Pancreas (tissue), 10 donors: ENCODE measurements around the gene LDLRAD4. TPM values are rescaled to one million over a fixed set of nuclear protein-coding genes. Genes with fewer than 3 reads are reported as not detected.

ENCODE experiments used
- ATAC-seq, 4 donors: fragments of 200-7000 bp; cut with Tn5 transposase; one replicate each; pipeline versions ENCODE4 v1.8.0 to v1.9.1; 2020; ENCODE audit warnings: mild to moderate bottlenecking in 4 of 4, moderate library complexity in 4 of 4
- DNase-seq, 6 donors: peaks; one replicate each; pipeline ENCODE4 v3.0.0-alpha.2; 2020
- FAIRE-seq: peaks from 2 replicates; lab custom pipeline; 2012; peaks lifted over from hg19 to GRCh38; lab: Jason Lieb, UNC
- H3K27ac ChIP-seq, 4 donors: fragments of 200-600 bp; sonication (generic); 1 replicate in 3 of 4; 2 replicates in 1 of 4; pipeline versions ENCODE4 v1.5.0 to v1.8.0; 2020
- H3K27me3 ChIP-seq, 4 donors: fragments of 200-600 bp; one replicate each; pipeline ENCODE4 v1.8.0; 2021
- H3K36me3 ChIP-seq, 3 donors: fragments of 200-600 bp; sonication (generic) in 1 of 3; one replicate each; pipeline versions ENCODE4 v1.5.0 to v1.8.0; 2020 to 2021
- H3K4me1 ChIP-seq, 3 donors: fragments of 200-600 bp; one replicate each; pipeline ENCODE4 v1.8.0; 2021
- H3K4me3 ChIP-seq, 4 donors: fragments of 200-600 bp; sonication (generic) in 2 of 4; one replicate each; pipeline versions ENCODE4 v1.5.0 to v1.8.0; 2020 to 2021
- H3K9me3 ChIP-seq, 4 donors: fragments of 200-600 bp; one replicate each; pipeline ENCODE4 v1.8.0; 2021
- CTCF ChIP-seq, 4 donors: fragments of 200-600 bp; sonication (generic) in 3 of 4; IDR thresholded peaks; one replicate each; pipeline versions ENCODE4 v1.5.0 to v1.8.0; 2021; ENCODE audit warnings: antibody characterized with exemption in 4 of 4
- WGBS, 2 donors: extraction: QIAGEN DNeasy Blood & Tissue Kit; methylation state at CpG; one replicate each; pipeline ENCODE4 v1.1.7; 2013; 5-methylcytosine and 5-hydroxymethylcytosine counted together
- intact Hi-C, 3 donors: fragments of 100-400 bp; cut with DNase I; formaldehyde crosslinking; loops; one replicate each; pipeline versions ENCODE4 v1.11.1 to v1.14.2; 2022
- polyA plus RNA-seq, 2 donors: library from polyadenylated mRNA; stranded (reverse); fragments of 200-250 nt; gene quantifications; one replicate each; pipeline ENCODE4 v1.2.3, GENCODE V29; 2013
- total RNA-seq, 6 donors: library from RNA; stranded (reverse); fragmentation: NEBNext Ultra II Directional in 4 of 6; extraction: Animal tissue kit (Norgen Biotek cat#: 25700) in 4 of 6; gene quantifications; one replicate each; pipeline versions ENCODE4 v1.2.1 to v1.2.4, GENCODE V29; 2021 to 2023
- donor health status: healthy with polysubstance abuse.
- donor health status: DM: no; HTN: no; CAD: no; lungs with moderate emphysema.
- donor health status: DM: no; HTN: no; CAD: no.
- donor health status: control.
- donor health status: control.
- donor health status: Bipolar disorder and iron deficiency.
- donor health status: DM: yes; HTN: yes; CAD: no.
- donor health status: DM: no; HTN: no; CAD: no.
- donor health status: DM: no; HTN: no; CAD: no.
- donor health status: DM: yes; HTN: yes; CAD: no.

The LDLRAD4 gene
- total and polyA plus RNA-seq, 8 donors = 2.5 to 21.8 (median 5.7) TPM

- 56% methylated on average over 10 of the region's 10 CpGs for WGBS, 2 donors
- no peak for DNase-seq
- Histone ChIP-seq H3K36me3 (no peaks in the 10 kb centered on the region), H3K9me3 (no peaks in the 10 kb centered on the region), H3K4me3 (no peak overlapping the region), H3K4me1 (no peaks in the 10 kb centered on the region), H3K27ac (no peak overlapping the region), H3K27me3 (no peaks in the 10 kb centered on the region)
- intact Hi-C loops = no loop called here
- TF ChIP-seq CTCF (IDR thresholded peaks at IDR 0.05) = no peak
- FAIRE-seq = no peak
- ATAC-seq = peak in 1 of 4 donors; percentile 31
Observed at GRCh38 chr18:13623348-13623747, 404.8 kb downstream of the LDLRAD4 start.

- no peaks in the 10 kb centered on the region for H3K27me3 ChIP-seq
- no peaks in the 10 kb centered on the region for H3K9me3 ChIP-seq
- ATAC-seq (no peak), FAIRE-seq (no peak), DNase-seq (no peak)
- no peaks in the 10 kb centered on the region for H3K36me3 ChIP-seq
- no peak for TF ChIP-seq CTCF (IDR thresholded peaks at IDR 0.05)
- H3K4me3 ChIP-seq = no peak overlapping the region
- no peaks in the 10 kb centered on the region for H3K4me1 ChIP-seq
- H3K27ac ChIP-seq = no peak overlapping the region
- intact Hi-C loops = no loop called here
- WGBS, 2 donors = 82 to 87% methylated on average over 13 of the region's 13 CpGs
Observed at GRCh38 chr18:13623871-13624270, 405.3 kb downstream of the LDLRAD4 start.

GRCh38 chr18:13624563-13625237, 406.1 kb downstream of the LDLRAD4 start:
- peak in 1 of 6 donors; percentile 54 for DNase-seq
- H3K4me1 ChIP-seq = no peaks in the 10 kb centered on the region
- H3K9me3 ChIP-seq = no peaks in the 10 kb centered on the region
- no peak for FAIRE-seq
- TF ChIP-seq CTCF (IDR thresholded peaks at IDR 0.05) = no peak
- H3K4me3 ChIP-seq = no peak overlapping the region
- intact Hi-C loops = no loop called here
- no peaks in the 10 kb centered on the region for H3K27me3 ChIP-seq
- WGBS, 2 donors = 79% methylated on average over 11 of the region's 11 CpGs
- H3K27ac ChIP-seq = no peak overlapping the region
- H3K36me3 ChIP-seq = no peaks in the 10 kb centered on the region
- ATAC-seq = no peak

- H3K36me3 ChIP-seq = no peaks in the 10 kb centered on the region
- DNase-seq = no peak
- no peak for TF ChIP-seq CTCF (IDR thresholded peaks at IDR 0.05)
- no peak overlapping the region for H3K27ac ChIP-seq
- no peaks in the 10 kb centered on the region for H3K27me3 ChIP-seq
- H3K4me1 ChIP-seq = no peaks in the 10 kb centered on the region
- H3K9me3 ChIP-seq = no peaks in the 10 kb centered on the region
- WGBS, 2 donors = 74 to 97% methylated on average over 6 to 10 of the region's 10 CpGs
- no peak for ATAC-seq
- FAIRE-seq = no peak
- H3K4me3 ChIP-seq = no peak overlapping the region
- intact Hi-C loops = no loop called here
Observed at GRCh38 chr18:13625355-13625754, 406.8 kb downstream of the LDLRAD4 start.

- Histone ChIP-seq H3K4me3 (no peak overlapping the region), H3K9me3 (no peaks in the 10 kb centered on the region), H3K27ac (no peak overlapping the region), H3K4me1 (no peaks in the 10 kb centered on the region), H3K36me3 (no peaks in the 10 kb centered on the region), H3K27me3 (no peaks in the 10 kb centered on the region)
- DNase-seq = no peak
- no peak for ATAC-seq
- WGBS, 2 donors = 84 to 90% methylated on average over 8 of the region's 8 CpGs
- no peak for TF ChIP-seq CTCF (IDR thresholded peaks at IDR 0.05)
- intact Hi-C loops = no loop called here
- FAIRE-seq = no peak
Observed at GRCh38 chr18:13625843-13626543, 407.4 kb downstream of the LDLRAD4 start.
